GM10266 (cell line): Measurements from ENCODE around the gene ANKRD26.

ENCODE experiments used
- DNase-seq: peaks from one replicate; pipeline ENCODE4 v3.0.0; 2012; ENCODE audit errors: extremely low spot score
- TF ChIP-seq, protein P1 (sequence below): IDR thresholded peaks from 2 replicates; pipeline ENCODE4 v1.5.1; 2012; ENCODE audit warnings: mild to moderate bottlenecking, low read depth; ENCODE audit not compliant: control insufficient read depth, insufficient read depth; ENCODE audit errors: missing control alignments

Gene ANKRD26

DNA sequence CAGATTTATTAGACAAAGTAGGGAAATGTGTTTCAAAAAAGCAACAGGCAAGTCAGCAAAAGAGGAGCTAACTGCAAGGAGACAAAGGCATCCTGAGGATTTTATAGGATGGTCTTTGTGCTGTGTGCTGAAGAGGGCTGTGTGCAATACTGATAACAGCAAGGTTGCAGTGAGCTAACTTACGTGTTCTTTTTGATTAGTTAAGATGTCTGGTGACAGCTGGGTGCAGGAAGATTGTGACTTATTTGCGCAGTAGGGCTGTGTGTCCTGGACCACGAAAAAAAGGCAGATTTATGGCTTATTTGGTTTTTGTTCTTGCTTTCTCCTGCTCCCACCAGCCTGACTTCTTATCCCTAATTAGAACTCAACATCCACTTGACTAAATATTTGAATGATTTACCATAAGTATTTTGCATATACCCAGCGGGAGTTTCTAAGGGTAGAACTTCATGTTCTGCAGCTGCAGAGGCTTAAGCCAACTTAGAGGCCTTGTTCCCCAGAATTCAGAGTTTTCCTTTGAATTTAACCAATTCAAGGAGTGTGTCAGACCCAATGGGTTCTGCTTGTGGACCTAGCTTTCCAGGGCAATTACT lies 119.0 kb downstream of the ANKRD26 start:
- TF ChIP-seq, protein P1, sequence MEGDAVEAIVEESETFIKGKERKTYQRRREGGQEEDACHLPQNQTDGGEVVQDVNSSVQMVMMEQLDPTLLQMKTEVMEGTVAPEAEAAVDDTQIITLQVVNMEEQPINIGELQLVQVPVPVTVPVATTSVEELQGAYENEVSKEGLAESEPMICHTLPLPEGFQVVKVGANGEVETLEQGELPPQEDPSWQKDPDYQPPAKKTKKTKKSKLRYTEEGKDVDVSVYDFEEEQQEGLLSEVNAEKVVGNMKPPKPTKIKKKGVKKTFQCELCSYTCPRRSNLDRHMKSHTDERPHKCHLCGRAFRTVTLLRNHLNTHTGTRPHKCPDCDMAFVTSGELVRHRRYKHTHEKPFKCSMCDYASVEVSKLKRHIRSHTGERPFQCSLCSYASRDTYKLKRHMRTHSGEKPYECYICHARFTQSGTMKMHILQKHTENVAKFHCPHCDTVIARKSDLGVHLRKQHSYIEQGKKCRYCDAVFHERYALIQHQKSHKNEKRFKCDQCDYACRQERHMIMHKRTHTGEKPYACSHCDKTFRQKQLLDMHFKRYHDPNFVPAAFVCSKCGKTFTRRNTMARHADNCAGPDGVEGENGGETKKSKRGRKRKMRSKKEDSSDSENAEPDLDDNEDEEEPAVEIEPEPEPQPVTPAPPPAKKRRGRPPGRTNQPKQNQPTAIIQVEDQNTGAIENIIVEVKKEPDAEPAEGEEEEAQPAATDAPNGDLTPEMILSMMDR = no peak
- DNase-seq = no peak

DNA sequence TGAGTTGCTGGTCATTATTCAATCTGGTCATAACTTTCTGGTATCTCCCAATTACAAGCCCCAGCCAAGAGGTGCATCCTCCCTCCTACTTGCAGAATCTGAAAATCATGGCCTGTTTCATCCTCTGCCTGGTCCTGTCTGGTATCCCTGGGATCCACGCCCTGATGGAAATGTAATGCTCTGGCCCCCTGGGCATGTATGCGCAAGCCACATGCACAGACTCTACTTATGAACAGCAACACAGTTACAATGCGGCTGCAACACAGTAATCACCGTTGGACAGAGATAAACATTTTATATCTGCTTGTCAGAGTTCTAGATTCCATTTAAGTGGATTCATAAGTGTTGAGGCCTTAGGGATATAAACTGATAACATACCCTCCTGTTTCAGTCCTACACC lies 121.8 kb downstream of the ANKRD26 start:
- TF ChIP-seq, protein P1 = no peak
- DNase-seq = no peak

DNA sequence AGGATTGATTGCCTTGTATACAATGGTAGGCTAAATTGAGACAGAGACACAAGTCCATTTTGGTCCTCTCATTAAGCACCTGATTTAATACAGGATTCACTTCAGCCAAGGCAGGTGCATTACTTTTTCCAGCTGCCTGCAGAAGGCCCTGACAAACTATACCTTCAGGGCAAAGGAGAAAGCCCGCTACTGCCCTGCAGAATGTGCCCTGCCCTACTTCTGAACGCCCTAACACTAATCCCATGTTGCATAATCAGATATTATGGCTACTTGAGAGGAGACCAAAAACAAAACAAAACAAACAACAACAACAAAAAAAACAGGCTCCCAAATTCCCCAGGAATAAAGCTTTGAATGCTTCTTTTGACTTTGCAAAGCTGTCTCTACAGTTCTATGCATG lies 122.7 kb downstream of the ANKRD26 start:
- TF ChIP-seq, protein P1 = no peak
- DNase-seq = no peak

DNA sequence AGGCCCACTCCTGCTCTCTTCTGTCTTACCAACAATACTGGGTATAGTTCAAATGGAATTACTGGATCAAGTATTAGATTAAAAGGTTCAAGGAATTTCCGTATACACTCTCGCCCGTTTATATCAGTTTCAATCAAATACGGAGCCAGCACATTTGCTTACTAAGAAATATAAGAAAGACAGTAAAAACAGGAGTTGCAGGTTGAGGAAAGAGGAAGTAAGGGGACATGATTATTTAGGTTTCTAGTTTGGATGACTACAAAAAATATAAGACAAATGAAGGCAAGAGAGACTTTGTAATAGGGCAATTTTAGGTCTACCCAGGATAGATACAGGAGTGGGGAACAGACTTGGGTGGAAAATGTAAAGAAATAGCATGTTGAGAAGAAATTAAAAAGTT lies 129.6 kb downstream of the ANKRD26 start:
- TF ChIP-seq, protein P1 = no peak
- DNase-seq = peak; percentile 22

DNA sequence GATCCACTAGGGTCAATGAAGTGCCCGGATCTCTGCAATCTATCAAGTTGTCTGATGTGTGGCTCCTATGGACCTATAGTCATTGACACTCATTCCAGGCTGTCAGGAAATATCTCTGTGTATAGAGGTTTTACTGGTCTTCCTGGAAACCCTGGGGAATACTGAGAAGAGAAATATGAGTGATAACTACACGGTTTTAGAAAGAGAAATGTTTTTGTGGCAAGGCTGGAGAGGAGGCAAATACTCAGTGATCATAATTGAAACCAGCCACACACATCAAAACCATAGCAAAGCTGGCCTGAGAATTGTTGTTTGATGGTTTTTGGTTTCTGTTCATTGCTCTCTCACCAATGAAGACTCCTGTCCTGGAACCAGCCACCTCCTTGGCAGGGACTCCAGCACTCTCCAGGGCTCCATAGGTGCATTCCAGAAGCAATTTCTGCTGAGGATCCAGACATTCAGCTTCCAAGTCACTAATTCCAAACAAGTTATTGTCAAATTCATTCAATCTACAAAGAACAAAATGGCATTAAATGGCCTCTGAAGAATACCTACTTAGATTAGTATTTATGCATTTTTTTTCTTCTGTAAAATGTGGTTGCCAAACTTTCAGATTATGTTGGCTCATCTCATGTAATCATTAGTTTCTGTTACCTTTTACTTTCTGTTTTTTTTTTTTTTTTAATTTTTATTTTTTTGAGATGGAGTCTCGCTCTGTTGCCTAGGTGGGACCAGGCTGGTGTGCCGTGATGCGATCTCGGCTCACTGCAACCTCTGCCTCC lies 131.0 kb downstream of the ANKRD26 start:
- peak; percentile 36 for DNase-seq
- TF ChIP-seq, protein P1 = no peak

DNA sequence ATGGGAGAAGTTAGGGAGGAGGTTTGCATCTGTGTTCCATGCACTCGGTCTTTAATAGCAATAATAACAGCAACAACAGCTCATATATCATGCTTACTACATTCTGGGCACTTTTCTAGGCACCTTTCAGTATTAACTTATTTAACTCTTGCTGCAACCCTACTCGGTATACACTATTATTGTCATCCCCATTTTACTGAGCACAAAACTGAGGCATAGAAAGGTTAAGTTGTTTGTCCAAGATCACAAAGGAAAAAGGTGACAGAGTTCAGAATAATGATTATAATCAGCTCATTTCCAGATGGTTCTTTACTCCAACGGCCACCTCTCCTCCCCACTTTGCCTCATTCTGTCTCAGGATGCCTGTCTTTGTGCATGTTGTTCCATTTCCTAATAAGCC lies 137.5 kb downstream of the ANKRD26 start:
- TF ChIP-seq, protein P1 = no peak
- DNase-seq = no peak

DNA sequence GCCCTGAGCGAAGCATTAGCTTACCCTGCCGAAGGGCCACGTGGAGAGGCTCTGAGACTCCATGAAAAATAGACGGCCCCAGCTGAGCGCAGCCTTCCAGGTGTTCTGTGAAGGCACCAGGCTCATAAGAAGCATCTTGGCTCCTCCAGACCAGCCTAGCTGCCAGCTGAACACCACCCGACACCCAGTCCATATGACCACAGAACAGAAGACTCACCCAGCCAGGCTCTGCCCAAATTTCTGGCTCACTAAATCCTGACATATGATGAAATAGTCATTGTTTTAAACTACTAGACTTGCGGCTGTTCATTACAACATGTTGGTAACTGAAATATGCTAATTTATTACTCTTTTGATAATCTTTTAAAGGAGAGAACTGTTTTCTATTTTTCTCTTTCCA lies 140.0 kb downstream of the ANKRD26 start:
- no peak for DNase-seq
- TF ChIP-seq, protein P1 = no peak
